ENCODE results near the gene GPR183. TPM values are rescaled to one million over a fixed set of nuclear protein-coding genes. Genes with fewer than 3 reads are reported as not detected.

GPR183 gene
- total and polyA plus RNA-seq, 2 of the 8 experiments (the other 6 are each of a cell fraction or from before 2014, with no cell fraction given), result not detected

GRCh38 chr13:99285432-99286182, 21.6 kb downstream of the GPR183 start (continued):
- TF ChIP-seq, protein P1, sequence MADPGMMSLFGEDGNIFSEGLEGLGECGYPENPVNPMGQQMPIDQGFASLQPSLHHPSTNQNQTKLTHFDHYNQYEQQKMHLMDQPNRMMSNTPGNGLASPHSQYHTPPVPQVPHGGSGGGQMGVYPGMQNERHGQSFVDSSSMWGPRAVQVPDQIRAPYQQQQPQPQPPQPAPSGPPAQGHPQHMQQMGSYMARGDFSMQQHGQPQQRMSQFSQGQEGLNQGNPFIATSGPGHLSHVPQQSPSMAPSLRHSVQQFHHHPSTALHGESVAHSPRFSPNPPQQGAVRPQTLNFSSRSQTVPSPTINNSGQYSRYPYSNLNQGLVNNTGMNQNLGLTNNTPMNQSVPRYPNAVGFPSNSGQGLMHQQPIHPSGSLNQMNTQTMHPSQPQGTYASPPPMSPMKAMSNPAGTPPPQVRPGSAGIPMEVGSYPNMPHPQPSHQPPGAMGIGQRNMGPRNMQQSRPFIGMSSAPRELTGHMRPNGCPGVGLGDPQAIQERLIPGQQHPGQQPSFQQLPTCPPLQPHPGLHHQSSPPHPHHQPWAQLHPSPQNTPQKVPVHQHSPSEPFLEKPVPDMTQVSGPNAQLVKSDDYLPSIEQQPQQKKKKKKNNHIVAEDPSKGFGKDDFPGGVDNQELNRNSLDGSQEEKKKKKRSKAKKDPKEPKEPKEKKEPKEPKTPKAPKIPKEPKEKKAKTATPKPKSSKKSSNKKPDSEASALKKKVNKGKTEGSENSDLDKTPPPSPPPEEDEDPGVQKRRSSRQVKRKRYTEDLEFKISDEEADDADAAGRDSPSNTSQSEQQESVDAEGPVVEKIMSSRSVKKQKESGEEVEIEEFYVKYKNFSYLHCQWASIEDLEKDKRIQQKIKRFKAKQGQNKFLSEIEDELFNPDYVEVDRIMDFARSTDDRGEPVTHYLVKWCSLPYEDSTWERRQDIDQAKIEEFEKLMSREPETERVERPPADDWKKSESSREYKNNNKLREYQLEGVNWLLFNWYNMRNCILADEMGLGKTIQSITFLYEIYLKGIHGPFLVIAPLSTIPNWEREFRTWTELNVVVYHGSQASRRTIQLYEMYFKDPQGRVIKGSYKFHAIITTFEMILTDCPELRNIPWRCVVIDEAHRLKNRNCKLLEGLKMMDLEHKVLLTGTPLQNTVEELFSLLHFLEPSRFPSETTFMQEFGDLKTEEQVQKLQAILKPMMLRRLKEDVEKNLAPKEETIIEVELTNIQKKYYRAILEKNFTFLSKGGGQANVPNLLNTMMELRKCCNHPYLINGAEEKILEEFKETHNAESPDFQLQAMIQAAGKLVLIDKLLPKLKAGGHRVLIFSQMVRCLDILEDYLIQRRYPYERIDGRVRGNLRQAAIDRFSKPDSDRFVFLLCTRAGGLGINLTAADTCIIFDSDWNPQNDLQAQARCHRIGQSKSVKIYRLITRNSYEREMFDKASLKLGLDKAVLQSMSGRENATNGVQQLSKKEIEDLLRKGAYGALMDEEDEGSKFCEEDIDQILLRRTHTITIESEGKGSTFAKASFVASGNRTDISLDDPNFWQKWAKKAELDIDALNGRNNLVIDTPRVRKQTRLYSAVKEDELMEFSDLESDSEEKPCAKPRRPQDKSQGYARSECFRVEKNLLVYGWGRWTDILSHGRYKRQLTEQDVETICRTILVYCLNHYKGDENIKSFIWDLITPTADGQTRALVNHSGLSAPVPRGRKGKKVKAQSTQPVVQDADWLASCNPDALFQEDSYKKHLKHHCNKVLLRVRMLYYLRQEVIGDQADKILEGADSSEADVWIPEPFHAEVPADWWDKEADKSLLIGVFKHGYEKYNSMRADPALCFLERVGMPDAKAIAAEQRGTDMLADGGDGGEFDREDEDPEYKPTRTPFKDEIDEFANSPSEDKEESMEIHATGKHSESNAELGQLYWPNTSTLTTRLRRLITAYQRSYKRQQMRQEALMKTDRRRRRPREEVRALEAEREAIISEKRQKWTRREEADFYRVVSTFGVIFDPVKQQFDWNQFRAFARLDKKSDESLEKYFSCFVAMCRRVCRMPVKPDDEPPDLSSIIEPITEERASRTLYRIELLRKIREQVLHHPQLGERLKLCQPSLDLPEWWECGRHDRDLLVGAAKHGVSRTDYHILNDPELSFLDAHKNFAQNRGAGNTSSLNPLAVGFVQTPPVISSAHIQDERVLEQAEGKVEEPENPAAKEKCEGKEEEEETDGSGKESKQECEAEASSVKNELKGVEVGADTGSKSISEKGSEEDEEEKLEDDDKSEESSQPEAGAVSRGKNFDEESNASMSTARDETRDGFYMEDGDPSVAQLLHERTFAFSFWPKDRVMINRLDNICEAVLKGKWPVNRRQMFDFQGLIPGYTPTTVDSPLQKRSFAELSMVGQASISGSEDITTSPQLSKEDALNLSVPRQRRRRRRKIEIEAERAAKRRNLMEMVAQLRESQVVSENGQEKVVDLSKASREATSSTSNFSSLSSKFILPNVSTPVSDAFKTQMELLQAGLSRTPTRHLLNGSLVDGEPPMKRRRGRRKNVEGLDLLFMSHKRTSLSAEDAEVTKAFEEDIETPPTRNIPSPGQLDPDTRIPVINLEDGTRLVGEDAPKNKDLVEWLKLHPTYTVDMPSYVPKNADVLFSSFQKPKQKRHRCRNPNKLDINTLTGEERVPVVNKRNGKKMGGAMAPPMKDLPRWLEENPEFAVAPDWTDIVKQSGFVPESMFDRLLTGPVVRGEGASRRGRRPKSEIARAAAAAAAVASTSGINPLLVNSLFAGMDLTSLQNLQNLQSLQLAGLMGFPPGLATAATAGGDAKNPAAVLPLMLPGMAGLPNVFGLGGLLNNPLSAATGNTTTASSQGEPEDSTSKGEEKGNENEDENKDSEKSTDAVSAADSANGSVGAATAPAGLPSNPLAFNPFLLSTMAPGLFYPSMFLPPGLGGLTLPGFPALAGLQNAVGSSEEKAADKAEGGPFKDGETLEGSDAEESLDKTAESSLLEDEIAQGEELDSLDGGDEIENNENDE (IDR thresholded peaks at IDR 0.05; ENCODE audit: insufficient replicate concordance, low read length), result no peak
- TF ChIP-seq CTBP2 (IDR thresholded peaks at IDR 0.05; ENCODE audit: borderline replicate concordance, insufficient read depth, insufficient read length, low read length), result no peak
- no peak for TF ChIP-seq HDAC2 (IDR thresholded peaks at IDR 0.05; ENCODE audit: borderline replicate concordance in 1 of 2, low read depth in 2 of 2, low read length in 2 of 2)
- no peak for TF ChIP-seq GABPA (IDR thresholded peaks at IDR 0.05; ENCODE audit: borderline replicate concordance, insufficient read depth, low read length)
- no peak for TF ChIP-seq RFX5 (IDR thresholded peaks at IDR 0.05; ENCODE audit: borderline replicate concordance, low read depth, low read length)
- no peak for TF ChIP-seq TCF12 (IDR thresholded peaks at IDR 0.05; ENCODE audit: low read depth, low read length)
- TF ChIP-seq SP1 (IDR thresholded peaks at IDR 0.05; ENCODE audit: low read depth, low read length), result no peak
- no peak for TF ChIP-seq CBX8 (IDR thresholded peaks at IDR 0.05; ENCODE audit: borderline replicate concordance, low read depth, low read length)
- no peak for TF ChIP-seq PHF8 (conservative IDR thresholded peaks at IDR 0.05; ENCODE audit: low read depth, low read length)
- TF ChIP-seq CEBPB (IDR thresholded peaks at IDR 0.05; ENCODE audit: low read depth, low read length), result no peak
